Diencephalon (tissue), 1 donor: ENCODE measurements around the gene SPIN3. TPM values are rescaled to one million over a fixed set of nuclear protein-coding genes. Genes with fewer than 3 reads are reported as not detected.

Experiments used
- total RNA-seq: library from RNA; depleted of rRNA; stranded (reverse); fragments of >200 nt; gene quantifications from one replicate; pipeline ENCODE4 v1.2.3, GENCODE V29; 2014

SPIN3 gene
- 34.1 TPM for total RNA-seq

GRCh38 chrX:56995271-56995994, at the start of gene SPIN3:
Gene SPIN3, minus strand, starts transcription at chrX:56995541. Its CDS starts 594 bp downstream, at chrX:56994947.

Other genes starting within 250 kb of the SPIN3 start
- 13.6 TPM for gene SPIN2B, start 126.0 kb upstream of the SPIN3 start, total RNA-seq
- 0.92 TPM for gene SPIN2A, start 141.9 kb upstream of the SPIN3 start, total RNA-seq